Ovary (tissue), 3 donors: Measurements from ENCODE around the gene RIN1.

Experiments
- CTCF ChIP-seq, 3 donors: fragments of 450-650 bp in 2 of 3; fragments of 200-600 bp in 1 of 3; IDR thresholded peaks; one replicate each; pipeline versions ENCODE4 v1.5.1 to v1.8.0; 2016 to 2022; ENCODE audit warnings: antibody characterized with exemption in 3 of 3, mild to moderate bottlenecking in 1 of 3
- EP300 ChIP-seq: sonication (generic); formaldehyde crosslinking; IDR thresholded peaks from one replicate; pipeline ENCODE4 v1.6.1; 2017; ENCODE audit warnings: antibody characterized with exemption
- POLR2A ChIP-seq: fragments of 450-650 bp; IDR thresholded peaks from one replicate; pipeline ENCODE4 v1.6.1; 2017; ENCODE audit warnings: antibody characterized with exemption, mild to moderate bottlenecking, moderate library complexity
- donor health status: DM: no; HTN: no; CAD: no.

GRCh38 chr11:66314186-66314501 lies 22.1 kb downstream of the RIN1 start:
- TF ChIP-seq EP300 = no peak
- TF ChIP-seq CTCF (IDR thresholded peaks at IDR 0.05) = no peak
- TF ChIP-seq POLR2A = no peak
